SW 1271 (cell line): ENCODE results near the gene CFHR1.

Experiments
- DNase-seq, 2 experiments: peaks; one replicate each; lab custom pipeline; 2025; lab: John Stamatoyannopoulos, UW

Gene CFHR1

DNA sequence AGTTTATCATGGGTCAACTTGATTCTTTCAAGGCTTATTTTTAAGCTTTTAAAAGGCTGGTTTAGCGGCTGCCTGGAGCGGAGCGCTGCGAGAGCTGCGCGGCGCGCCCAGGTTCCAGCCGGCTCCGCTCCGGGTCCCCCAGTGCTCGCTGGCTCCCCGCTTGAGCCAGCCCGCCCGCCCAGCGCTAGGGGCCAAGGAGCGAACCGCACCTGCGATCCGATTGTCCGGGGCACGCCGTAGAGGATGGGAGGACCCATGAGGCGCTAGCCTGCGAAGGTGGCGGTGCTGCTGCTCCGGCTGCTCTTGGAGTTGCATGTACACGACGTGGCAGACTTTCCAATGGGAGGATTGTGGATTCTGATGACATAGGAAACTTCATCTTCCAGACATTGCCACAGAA, 58.4 kb downstream of the CFHR1 start:
- no peak for DNase-seq
